NCI-H1048 (cell line): ENCODE measurements around the gene TRIO.
A peak's percentile ranks its signal among the peaks of the same experiment; 100 is the strongest.
"Not testable (repeated sequence)": the region's sequence is repeated elsewhere in the genome, so short reads cannot be mapped to it uniquely, and the experiment has no call there.

ENCODE experiments used
- DNase-seq: peaks from one replicate; lab custom pipeline; 2025; lab: John Stamatoyannopoulos, UW

Gene TRIO

GRCh38 chr5:14142827-14143545 is at the start of gene TRIO:
Gene TRIO, plus strand, starts transcription at chr5:14143342. Its CDS starts 384 bp downstream, at chr5:14143726.
- peak; percentile 83 for DNase-seq

- DNase-seq, result not testable (repeated sequence)
Observed at GRCh38 chr5:14097380-14097779, 45.8 kb upstream of the TRIO start.

GRCh38 chr5:14097998-14098471 is 45.1 kb upstream of the TRIO start:
- DNase-seq, result no peak

- no peak for DNase-seq
Observed at GRCh38 chr5:14100281-14100680, 42.9 kb upstream of the TRIO start.

GRCh38 chr5:14101922-14102321 is 41.2 kb upstream of the TRIO start:
- no peak for DNase-seq

- DNase-seq, result no peak
Observed at GRCh38 chr5:14102666-14103065, 40.5 kb upstream of the TRIO start.

- peak; percentile 62 for DNase-seq
Observed at GRCh38 chr5:14105718-14106410, 37.3 kb upstream of the TRIO start.

- DNase-seq, result no peak
Observed at GRCh38 chr5:14107536-14107935, 35.6 kb upstream of the TRIO start.

GRCh38 chr5:14108170-14108996 is 34.8 kb upstream of the TRIO start:
- DNase-seq, result peak; percentile 35

GRCh38 chr5:14109041-14109747 is 33.9 kb upstream of the TRIO start:
- no peak for DNase-seq

GRCh38 chr5:14109771-14110170 is 33.4 kb upstream of the TRIO start:
- DNase-seq, result no peak

- no peak for DNase-seq
Observed at GRCh38 chr5:14110196-14110595, 32.9 kb upstream of the TRIO start.

- DNase-seq, result no peak
Observed at GRCh38 chr5:14110680-14111079, 32.5 kb upstream of the TRIO start.

- DNase-seq, result no peak
Observed at GRCh38 chr5:14112998-14113652, 30.0 kb upstream of the TRIO start.

- no peak for DNase-seq
Observed at GRCh38 chr5:14114615-14115251, 28.4 kb upstream of the TRIO start.

- no peak for DNase-seq
Observed at GRCh38 chr5:14115323-14115895, 27.7 kb upstream of the TRIO start.

- DNase-seq, result no peak
Observed at GRCh38 chr5:14118551-14119320, 24.4 kb upstream of the TRIO start.

GRCh38 chr5:14120176-14120575 is 23.0 kb upstream of the TRIO start:
- DNase-seq, result no peak

- no peak for DNase-seq
Observed at GRCh38 chr5:14121552-14121951, 21.6 kb upstream of the TRIO start.

- DNase-seq, result no peak
Observed at GRCh38 chr5:14122089-14122488, 21.1 kb upstream of the TRIO start.
